ENCODE data around the gene ARHGEF7. TPM values are rescaled to one million over a fixed set of nuclear protein-coding genes. Genes with fewer than 3 reads are reported as not detected.

ARHGEF7 gene
- polyA plus RNA-seq, 1 experiment: 32.0 TPM

- POLR2A ChIA-PET: no interaction called here
- no peak overlapping the region for H3K4me3 ChIP-seq (ENCODE audit: low read depth, low read length)
- DNase-seq (ENCODE audit: low read depth): no peak
- TF ChIP-seq CTCF (IDR thresholded peaks at IDR 0.05; ENCODE audit: insufficient read depth, low read depth, low read length): no peak
- CTCF ChIA-PET: interaction anchor here (1.0 to 3.4 kb wide), 4 partner anchors 10 to 218 kb away, joined by 3 to 13 read pairs (median 7); no protein-coding TSS in a partner anchor
- peaks cover 43% of the 10 kb centered on the region for H3K36me3 ChIP-seq (ENCODE audit: control insufficient read depth, insufficient read depth, low read length)
- no peaks in the 10 kb centered on the region for H3K27me3 ChIP-seq (ENCODE audit: control insufficient read depth, insufficient read depth, low read length)
Observed at GRCh38 chr13:111286162-111286561, 171.1 kb downstream of the ARHGEF7 start.

GRCh38 chr13:111286749-111287148 is 171.6 kb downstream of the ARHGEF7 start:
- ChIA-PET CTCF (interaction anchor here (2.1 to 3.4 kb wide), 2 partner anchors 10 to 218 kb away, joined by 11 to 13 read pairs; no protein-coding TSS in a partner anchor), POLR2A (no interaction called here)
- no peak for TF ChIP-seq CTCF (IDR thresholded peaks at IDR 0.05; ENCODE audit: insufficient read depth, low read depth, low read length)
- no peaks in the 10 kb centered on the region for H3K27me3 ChIP-seq (ENCODE audit: control insufficient read depth, insufficient read depth, low read length)
- H3K36me3 ChIP-seq (ENCODE audit: control insufficient read depth, insufficient read depth, low read length): peaks cover 44% of the 10 kb centered on the region
- DNase-seq (ENCODE audit: low read depth): no peak
- H3K4me3 ChIP-seq (ENCODE audit: low read depth, low read length): no peak overlapping the region

- DNase-seq (ENCODE audit: low read depth): no peak
- CTCF ChIA-PET: interaction anchor here (3.4 kb wide), 1 partner anchor 219 kb away, joined by 13 read pairs; no protein-coding TSS in a partner anchor
- Histone ChIP-seq H3K27me3 (ENCODE audit: control insufficient read depth, insufficient read depth, low read length) (no peaks in the 10 kb centered on the region), H3K4me3 (ENCODE audit: low read depth, low read length) (no peak overlapping the region), H3K36me3 (ENCODE audit: control insufficient read depth, insufficient read depth, low read length) (peaks cover 44% of the 10 kb centered on the region)
- no peak for TF ChIP-seq CTCF (IDR thresholded peaks at IDR 0.05; ENCODE audit: insufficient read depth, low read depth, low read length)
- POLR2A ChIA-PET: no interaction called here
Observed at GRCh38 chr13:111287201-111287600, 172.1 kb downstream of the ARHGEF7 start.

- DNase-seq (ENCODE audit: low read depth): no peak
- Histone ChIP-seq H3K4me3 (ENCODE audit: low read depth, low read length) (no peak overlapping the region), H3K36me3 (ENCODE audit: control insufficient read depth, insufficient read depth, low read length) (peaks cover 38% of the 10 kb centered on the region), H3K27me3 (ENCODE audit: control insufficient read depth, insufficient read depth, low read length) (no peaks in the 10 kb centered on the region)
- POLR2A ChIA-PET: no interaction called here
- CTCF ChIA-PET: no interaction called here
- TF ChIP-seq CTCF (IDR thresholded peaks at IDR 0.05; ENCODE audit: insufficient read depth, low read depth, low read length): no peak
Observed at GRCh38 chr13:111288276-111288675, 173.2 kb downstream of the ARHGEF7 start.

GRCh38 chr13:111289251-111289650 is 174.1 kb downstream of the ARHGEF7 start:
- Histone ChIP-seq H3K36me3 (ENCODE audit: control insufficient read depth, insufficient read depth, low read length) (peaks cover 35% of the 10 kb centered on the region), H3K4me3 (ENCODE audit: low read depth, low read length) (no peak overlapping the region), H3K27me3 (ENCODE audit: control insufficient read depth, insufficient read depth, low read length) (no peaks in the 10 kb centered on the region)
- ChIA-PET POLR2A (no interaction called here), CTCF (no interaction called here)
- TF ChIP-seq CTCF (IDR thresholded peaks at IDR 0.05; ENCODE audit: insufficient read depth, low read depth, low read length): no peak
- DNase-seq (ENCODE audit: low read depth): no peak

All from BJ (cell line).